ENCODE measurements around the gene CEBPA.

DNA sequence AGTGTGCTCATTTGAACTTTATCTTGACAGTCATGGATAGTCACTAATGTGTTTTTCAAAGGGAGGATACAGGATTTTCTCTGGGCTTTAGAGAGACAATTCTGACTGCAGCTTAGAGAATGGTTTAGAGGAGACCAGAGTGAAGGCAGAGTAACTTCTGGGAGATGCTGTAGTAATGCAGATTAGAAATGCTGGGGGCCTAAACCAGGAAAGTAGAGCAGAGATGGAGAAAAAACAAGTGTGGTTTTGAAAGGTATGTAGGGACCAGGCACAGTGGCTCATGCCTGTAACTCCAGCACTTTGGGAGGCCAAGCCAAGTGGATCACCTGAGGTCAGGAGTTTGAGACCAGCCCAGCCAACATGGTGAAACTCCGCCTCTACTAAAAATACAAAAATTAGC lies 18.3 kb upstream of the CEBPA start:
- no peak for TF ChIP-seq NR2C1 (IDR thresholded peaks at IDR 0.05)
- no peak for TF ChIP-seq EZH2 (IDR thresholded peaks at IDR 0.05; ENCODE audit: borderline replicate concordance, control insufficient read depth, low read depth, low read length)
- no peak for TF ChIP-seq POLR2A (IDR thresholded peaks at IDR 0.05; ENCODE audit: low read depth, low read length)

Data from GM12878 (cell line).